ENCODE data around the gene SLC30A1. TPM values are rescaled to one million over a fixed set of nuclear protein-coding genes. Genes with fewer than 3 reads are reported as not detected.

The SLC30A1 gene
- total and polyA plus RNA-seq, 2 of the 8 experiments (the other 6 are each of a cell fraction or from before 2014, with no cell fraction given): 4.5 to 14.0 TPM

GRCh38 chr1:211559222-211560010 is 19.5 kb downstream of the SLC30A1 start:
- no peak overlapping the region for H3K18ac ChIP-seq (ENCODE audit: extremely low read depth, low read length)
- H4K91ac ChIP-seq (replicated peaks; ENCODE audit: insufficient read length, low read length): no peak overlapping the region
- no peaks in the 10 kb centered on the region for H3K36me3 ChIP-seq (ENCODE audit: control insufficient read depth in 2 of 4, insufficient read depth in 4 of 4, low read length in 3 of 4)
- H3K23ac ChIP-seq (ENCODE audit: insufficient read length): no peak overlapping the region
- CTCF ChIA-PET (ENCODE audit: partially characterized antibody): interaction anchor here (0.6 to 1.8 kb wide), 5 partner anchors 13 to 365 kb away, joined by 3 to 7 read pairs (median 3); no protein-coding TSS in a partner anchor
- no peaks in the 10 kb centered on the region for H3K27me3 ChIP-seq (replicated peaks in 1 of 4; ENCODE audit: control insufficient read depth in 3 of 4, extremely low read depth in 1 of 4, insufficient read depth in 3 of 4, low read length in 3 of 4)
- DNase-seq (ENCODE audit: low read depth in 1 of 2, low spot score in 2 of 2): peak in 1 of 2 experiments; percentile 27
- H3K14ac ChIP-seq (ENCODE audit: insufficient read length): no peak overlapping the region
- H2BK15ac ChIP-seq (ENCODE audit: low read length): no peak overlapping the region
- H4K8ac ChIP-seq (ENCODE audit: extremely low read depth, insufficient read depth, low read length): no peak overlapping the region
- 0 out of 2 replicates have a peak overlapping the region, but pooled peaks have one; percentile 38 for H2AFZ ChIP-seq (ENCODE audit: low read length)
- H3K79me2 ChIP-seq (ENCODE audit: control insufficient read depth in 1 of 2, insufficient read depth in 2 of 2, low read length in 2 of 2): no peaks in the 10 kb centered on the region
- no peak overlapping the region for H3K4ac ChIP-seq (replicated peaks; ENCODE audit: insufficient read length, low read depth, low read length)
- no peak overlapping the region for H3K4me3 ChIP-seq (ENCODE audit: extremely low read depth in 1 of 4, insufficient read depth in 2 of 4, low read depth in 3 of 4, low read length in 4 of 4)
- no peaks in the 10 kb centered on the region for H3K79me1 ChIP-seq (ENCODE audit: low read depth, low read length)
- H2BK5ac ChIP-seq (ENCODE audit: low read depth, low read length): no peak overlapping the region
- H4K5ac ChIP-seq (ENCODE audit: insufficient read length, low read depth, low read length): no peak overlapping the region
- no peak overlapping the region for H2BK12ac ChIP-seq (ENCODE audit: low read depth, low read length)
- H4K20me1 ChIP-seq (replicated peaks in 1 of 2; ENCODE audit: control insufficient read depth in 1 of 2, insufficient read depth in 2 of 2, low read length in 2 of 2): no peaks in the 10 kb centered on the region
- H2AK5ac ChIP-seq (ENCODE audit: low read depth, low read length): no peak overlapping the region
- H3K9me3 ChIP-seq (ENCODE audit: insufficient read depth in 2 of 2, low read depth in 1 of 2, low read length in 1 of 2): no peaks in the 10 kb centered on the region
- 91% methylated on average over 9 of the region's 9 CpGs; no CpG with 5 or more reads in 1 of the 2 experiments for WGBS, 2 experiments (ENCODE audit: extremely low coverage in 1 of 2, insufficient coverage in 1 of 2, insufficient read length in 1 of 2, insufficient replicate concordance in 2 of 2, low coverage in 1 of 2, low lambda C conversion rate in 2 of 2, missing lambda C conversion rate in 1 of 2)
- H3K23me2 ChIP-seq (ENCODE audit: low read depth, low read length): no peaks in the 10 kb centered on the region
- H2BK120ac ChIP-seq (replicated peaks; ENCODE audit: low read depth, low read length): no peak overlapping the region
- H3K27ac ChIP-seq (ENCODE audit: low read depth, low read length): no peak overlapping the region
- POLR2A ChIA-PET (ENCODE audit: partially characterized antibody): interaction anchor here (1.5 kb wide), 1 partner anchor 15 kb away, joined by 3 read pairs; no protein-coding TSS in a partner anchor
- no peak overlapping the region for H3K4me2 ChIP-seq (ENCODE audit: insufficient read depth in 1 of 2, low read depth in 2 of 2, low read length in 2 of 2)
- no peak overlapping the region for H2BK20ac ChIP-seq (ENCODE audit: low read length)
- no peak for FAIRE-seq
- H3K4me1 ChIP-seq (replicated peaks in 1 of 4; ENCODE audit: control insufficient read depth in 3 of 4, insufficient read depth in 4 of 4, low read length in 3 of 4): no peaks in the 10 kb centered on the region
- no peak overlapping the region for H3K56ac ChIP-seq (replicated peaks; ENCODE audit: insufficient read length, low read depth, low read length)
- H3K9ac ChIP-seq (replicated peaks in 1 of 4; ENCODE audit: extremely low read depth in 1 of 4, low read depth in 3 of 4, low read length in 3 of 4): no peak overlapping the region
- no peak for TF ChIP-seq RBBP5 (IDR thresholded peaks at IDR 0.05; ENCODE audit: borderline replicate concordance, low read depth, low read length)
- TF ChIP-seq CEBPB (IDR thresholded peaks at IDR 0.05; ENCODE audit: low read depth, low read length): no peak
- TF ChIP-seq CHD1 (IDR thresholded peaks at IDR 0.05; ENCODE audit: low read depth, low read length): no peak
- no peak for TF ChIP-seq RFX5 (IDR thresholded peaks at IDR 0.05; ENCODE audit: borderline replicate concordance, low read depth, low read length)
- TF ChIP-seq CBX8 (IDR thresholded peaks at IDR 0.05; ENCODE audit: borderline replicate concordance, low read depth, low read length): no peak
- TF ChIP-seq TCF12 (IDR thresholded peaks at IDR 0.05; ENCODE audit: low read depth, low read length): no peak
- TF ChIP-seq KDM1A (IDR thresholded peaks at IDR 0.05; ENCODE audit: borderline replicate concordance, low read length): no peak
- no peak for TF ChIP-seq RXRA (IDR thresholded peaks at IDR 0.05; ENCODE audit: insufficient read depth, low read depth, low read length)
- TF ChIP-seq SIN3A (conservative IDR thresholded peaks at IDR 0.05 in 1 of 2, IDR thresholded peaks at IDR 0.05 in 1 of 2; ENCODE audit: low read depth in 1 of 2, low read length in 2 of 2): no peak
- TF ChIP-seq EP300 (IDR thresholded peaks at IDR 0.05; ENCODE audit: borderline replicate concordance in 1 of 2, low read depth in 2 of 2, low read length in 2 of 2): no peak
- TF ChIP-seq TBP (IDR thresholded peaks at IDR 0.05; ENCODE audit: low read depth, low read length): no peak
